H1 (cell line): ENCODE data around the gene HPS5. TPM values are rescaled to one million over a fixed set of nuclear protein-coding genes. Genes with fewer than 3 reads are reported as not detected.
"Not testable (repeated sequence)": the region's sequence is repeated elsewhere in the genome, so short reads cannot be mapped to it uniquely, and the experiment has no call there.

Experiments used
- CTCF ChIA-PET: fragments of 300-600 bp; sonication (Branson Sonifier 250); formaldehyde crosslinking; loops from one replicate; lab custom pipeline; 2021; ENCODE audit not compliant: partially characterized antibody; lab: Charles Lee
- POLR2A ChIA-PET: fragments of 300-600 bp; sonication (Branson Sonifier 250); formaldehyde crosslinking; loops from one replicate; lab custom pipeline; 2021; ENCODE audit warnings: inconsistent platforms; ENCODE audit not compliant: partially characterized antibody; lab: Charles Lee
- DNase-seq, 2 experiments: peaks; one replicate each; pipeline versions ENCODE4 v3.0.0 to v3.0.0-alpha.2; 2010 to 2022; ENCODE audit warnings: low spot score in 2 of 2, low read depth in 1 of 2, mixed read lengths in 1 of 2
- FAIRE-seq: peaks from 2 replicates; lab custom pipeline; 2011; peaks lifted over from hg19 to GRCh38; lab: Jason Lieb, UNC
- H2AFZ ChIP-seq: 2 replicates; pipeline ENCODE4 v1.8.1; 2012; ENCODE audit warnings: low read length, inconsistent platforms
- H2AK5ac ChIP-seq: 2 replicates; pipeline ENCODE4 v1.6.1; 2013; ENCODE audit warnings: low read depth, low read length
- H2BK120ac ChIP-seq: replicated peaks from 2 replicates; pipeline ENCODE3; 2013; ENCODE audit warnings: low read depth, low read length, inconsistent platforms
- H2BK12ac ChIP-seq: 2 replicates; pipeline ENCODE4 v1.6.1; 2013; ENCODE audit warnings: low read depth, low read length
- H2BK15ac ChIP-seq: 2 replicates; pipeline ENCODE4 v1.6.1; 2013; ENCODE audit warnings: low read length
- H2BK20ac ChIP-seq: 2 replicates; pipeline ENCODE4 v1.6.1; 2013; ENCODE audit warnings: low read length
- H2BK5ac ChIP-seq: 2 replicates; pipeline ENCODE4 v1.6.1; 2013; ENCODE audit warnings: low read depth, low read length
- H3K14ac ChIP-seq: 2 replicates; pipeline ENCODE4 v1.6.1; 2013; ENCODE audit warnings: inconsistent platforms; ENCODE audit not compliant: insufficient read length
- H3K18ac ChIP-seq: 2 replicates; pipeline ENCODE4 v1.6.1; 2013; ENCODE audit warnings: low read length; ENCODE audit errors: extremely low read depth
- H3K23ac ChIP-seq: 2 replicates; pipeline ENCODE4 v1.6.1; 2013; ENCODE audit warnings: inconsistent platforms; ENCODE audit not compliant: insufficient read length
- H3K23me2 ChIP-seq: 2 replicates; pipeline ENCODE4 v1.6.1; 2013; ENCODE audit warnings: low read depth, low read length
- H3K27ac ChIP-seq: 2 replicates; pipeline ENCODE4 v1.6.1; 2011; ENCODE audit warnings: low read depth, low read length, inconsistent platforms
- H3K27me3 ChIP-seq, 4 experiments: replicated peaks in 1 of 4; 1 replicate in 1 of 4; 2 replicates in 3 of 4; pipeline versions ENCODE4 v1.6.1 to v1.8.1; 2011 to 2013; ENCODE audit warnings: low read length in 3 of 4, mild to moderate bottlenecking in 3 of 4, inconsistent platforms in 2 of 4, mixed read lengths in 2 of 4, moderate library complexity in 1 of 4; ENCODE audit not compliant: control insufficient read depth in 3 of 4, insufficient read depth in 3 of 4; ENCODE audit errors: extremely low read depth in 1 of 4
- H3K36me3 ChIP-seq, 4 experiments: 2 replicates each; pipeline versions ENCODE4 v1.6.1 to v1.8.1; 2011 to 2013; ENCODE audit warnings: mild to moderate bottlenecking in 4 of 4, low read length in 3 of 4, moderate library complexity in 2 of 4, control low read depth in 1 of 4, inconsistent platforms in 1 of 4; ENCODE audit not compliant: insufficient read depth in 4 of 4, control insufficient read depth in 2 of 4
- H3K4ac ChIP-seq: replicated peaks from 2 replicates; pipeline ENCODE3; 2013; ENCODE audit warnings: low read length, low read depth, mixed read lengths, inconsistent platforms; ENCODE audit not compliant: insufficient read length
- H3K4me1 ChIP-seq, 4 experiments: replicated peaks in 1 of 4; 1 replicate in 1 of 4; 2 replicates in 3 of 4; pipeline versions ENCODE4 v1.6.1 to v1.8.1; 2011 to 2013; ENCODE audit warnings: low read length in 3 of 4, inconsistent platforms in 2 of 4, mixed read lengths in 1 of 4; ENCODE audit not compliant: insufficient read depth in 4 of 4, control insufficient read depth in 3 of 4
- H3K4me2 ChIP-seq, 2 experiments: 2 replicates each; pipeline versions ENCODE4 v1.6.1 to v1.8.1; 2011 to 2013; ENCODE audit warnings: low read depth in 2 of 2, low read length in 2 of 2, control low read depth in 1 of 2, inconsistent platforms in 1 of 2, mild to moderate bottlenecking in 1 of 2; ENCODE audit not compliant: insufficient read depth in 1 of 2
- H3K4me3 ChIP-seq, 4 experiments: fragments of 200-600, 300-600 bp in 1 of 4; sonication (generic), shearing (Covaris generic), sonication (Bioruptor Twin) in 1 of 4; 2 replicates each; pipeline versions ENCODE4 v1.5.1 to v1.8.1; 2011 to 2016; ENCODE audit warnings: low read length in 4 of 4, low read depth in 3 of 4, control low read depth in 2 of 4, inconsistent platforms in 2 of 4, mild to moderate bottlenecking in 2 of 4, mixed read lengths in 1 of 4, moderate library complexity in 1 of 4; ENCODE audit not compliant: insufficient read depth in 2 of 4; ENCODE audit errors: extremely low read depth in 1 of 4
- H3K56ac ChIP-seq: replicated peaks from 2 replicates; pipeline ENCODE3; 2013; ENCODE audit warnings: low read depth, mild to moderate bottlenecking, mixed read lengths, low read length, inconsistent platforms; ENCODE audit not compliant: insufficient read length
- H3K79me1 ChIP-seq: 2 replicates; pipeline ENCODE4 v1.6.1; 2013; ENCODE audit warnings: low read depth, low read length, control low read depth
- H3K79me2 ChIP-seq, 2 experiments: 2 replicates each; pipeline versions ENCODE4 v1.6.1 to v1.8.1; 2012 to 2013; ENCODE audit warnings: low read length in 2 of 2, mild to moderate bottlenecking in 2 of 2, inconsistent platforms in 1 of 2; ENCODE audit not compliant: insufficient read depth in 2 of 2, control insufficient read depth in 1 of 2
- H3K9ac ChIP-seq, 4 experiments: replicated peaks in 1 of 4; 1 replicate in 1 of 4; 2 replicates in 3 of 4; pipeline versions ENCODE4 v1.6.1 to v1.8.1; 2011 to 2013; ENCODE audit warnings: low read depth in 3 of 4, low read length in 3 of 4, control low read depth in 2 of 4, mild to moderate bottlenecking in 2 of 4, moderate library complexity in 2 of 4, inconsistent platforms in 1 of 4; ENCODE audit errors: extremely low read depth in 1 of 4
- H3K9me3 ChIP-seq, 2 experiments: 2 replicates each; pipeline versions ENCODE4 v1.6.1 to v1.8.1; 2012 to 2013; ENCODE audit warnings: mild to moderate bottlenecking in 2 of 2, moderate library complexity in 2 of 2, control low read depth in 1 of 2, inconsistent platforms in 1 of 2, low read depth in 1 of 2, low read length in 1 of 2, mixed read lengths in 1 of 2; ENCODE audit not compliant: insufficient read depth in 2 of 2
- H4K20me1 ChIP-seq, 2 experiments: replicated peaks in 1 of 2; 2 replicates each; pipeline versions ENCODE3 to v1.8.1; 2011 to 2013; ENCODE audit warnings: inconsistent platforms in 2 of 2, low read length in 2 of 2, mild to moderate bottlenecking in 1 of 2; ENCODE audit not compliant: insufficient read depth in 2 of 2, control insufficient read depth in 1 of 2
- H4K5ac ChIP-seq: 2 replicates; pipeline ENCODE4 v1.6.1; 2013; ENCODE audit warnings: low read length, low read depth, mixed read lengths, inconsistent platforms; ENCODE audit not compliant: insufficient read length
- H4K8ac ChIP-seq: 2 replicates; pipeline ENCODE4 v1.8.0; 2013; ENCODE audit warnings: mild to moderate bottlenecking, moderate library complexity, low read length, inconsistent platforms; ENCODE audit not compliant: insufficient read depth; ENCODE audit errors: extremely low read depth
- H4K91ac ChIP-seq: replicated peaks from 2 replicates; pipeline ENCODE3; 2013; ENCODE audit warnings: low read length, mixed read lengths, inconsistent platforms; ENCODE audit not compliant: insufficient read length
- CEBPB ChIP-seq: IDR thresholded peaks from 2 replicates; pipeline ENCODE4 v1.6.1; 2012; ENCODE audit warnings: low read depth, low read length
- WGBS, 2 experiments: shearing (Covaris generic) in 1 of 2; methylation state at CpG; one replicate each; pipeline versions ENCODE4 v1.1.6 to v1.1.7; 2013 to 2015; ENCODE audit warnings: low lambda C conversion rate in 2 of 2, mixed read lengths in 2 of 2, inconsistent platforms in 1 of 2, low coverage in 1 of 2, missing lambda C conversion rate in 1 of 2; ENCODE audit not compliant: insufficient replicate concordance in 2 of 2, insufficient coverage in 1 of 2, insufficient read length in 1 of 2; ENCODE audit errors: extremely low coverage in 1 of 2, missing lambda C conversion rate in 1 of 2; 5-methylcytosine and 5-hydroxymethylcytosine counted together
- polyA plus RNA-seq, 7 experiments: library from polyadenylated mRNA; depleted of rRNA in 3 of 7; stranded (reverse) in 5 of 7; unstranded in 2 of 7; fragments of >200 nt in 5 of 7; fragments of 200-250 nt in 2 of 7; gene quantifications; 1 replicate in 5 of 7; 2 replicates in 1 of 7; 4 replicates in 1 of 7; pipeline versions ENCODE4 v1.2.1 to v1.2.3, GENCODE V29; 2011 to 2013; ENCODE audit warnings: missing spikeins in 2 of 7, mixed read lengths in 2 of 7
- total RNA-seq: library from RNA; stranded (reverse); fragmentation: NEBNext Ultra II Directional; extraction: Animal tissue kit (Norgen Biotek cat#: 25700); gene quantifications from 2 replicates; pipeline ENCODE4 v1.2.1, GENCODE V29; 2021

The HPS5 gene
- total and polyA plus RNA-seq, 2 of the 8 experiments (the other 6 are each of a cell fraction or from before 2014, with no cell fraction given), result 5.0 to 18.5 TPM

- H4K5ac ChIP-seq, H2BK120ac ChIP-seq, H3K4me3 ChIP-seq, H2AK5ac ChIP-seq, H3K4ac ChIP-seq, H3K23ac ChIP-seq, H4K20me1 ChIP-seq, H3K27ac ChIP-seq, H3K4me1 ChIP-seq, H2BK15ac ChIP-seq, H3K9ac ChIP-seq, FAIRE-seq, H2BK12ac ChIP-seq, DNase-seq, H2BK20ac ChIP-seq, H2AFZ ChIP-seq, H3K18ac ChIP-seq, H3K36me3 ChIP-seq, H3K23me2 ChIP-seq, H3K79me1 ChIP-seq, H3K9me3 ChIP-seq, H2BK5ac ChIP-seq, H3K14ac ChIP-seq, H3K4me2 ChIP-seq, CTCF ChIA-PET, H4K8ac ChIP-seq, H4K91ac ChIP-seq, H3K56ac ChIP-seq, H3K27me3 ChIP-seq, H3K79me2 ChIP-seq: not testable (repeated sequence)
- POLR2A ChIA-PET, result interaction anchor here (1.7 kb wide), 1 partner anchor 10 kb away, joined by 5 read pairs; no protein-coding TSS in a partner anchor
- TF ChIP-seq CEBPB, result 0 out of 2 replicates have a peak, but pooled peaks have one; percentile 60
- WGBS, 2 experiments, result 90% methylated on average over 6 of the region's 10 CpGs; no CpG with 5 or more reads in 1 of the 2 experiments
Observed at GRCh38 chr11:18267335-18268133, 54.4 kb downstream of the HPS5 start.
